ENCODE results near the gene LAMB4.

The LAMB4 gene

GRCh38 chr7:107995184-107996071 is 134.7 kb downstream of the LAMB4 start:
- DNase-seq (ENCODE audit: low read depth), result peak; percentile 96

DNA sequence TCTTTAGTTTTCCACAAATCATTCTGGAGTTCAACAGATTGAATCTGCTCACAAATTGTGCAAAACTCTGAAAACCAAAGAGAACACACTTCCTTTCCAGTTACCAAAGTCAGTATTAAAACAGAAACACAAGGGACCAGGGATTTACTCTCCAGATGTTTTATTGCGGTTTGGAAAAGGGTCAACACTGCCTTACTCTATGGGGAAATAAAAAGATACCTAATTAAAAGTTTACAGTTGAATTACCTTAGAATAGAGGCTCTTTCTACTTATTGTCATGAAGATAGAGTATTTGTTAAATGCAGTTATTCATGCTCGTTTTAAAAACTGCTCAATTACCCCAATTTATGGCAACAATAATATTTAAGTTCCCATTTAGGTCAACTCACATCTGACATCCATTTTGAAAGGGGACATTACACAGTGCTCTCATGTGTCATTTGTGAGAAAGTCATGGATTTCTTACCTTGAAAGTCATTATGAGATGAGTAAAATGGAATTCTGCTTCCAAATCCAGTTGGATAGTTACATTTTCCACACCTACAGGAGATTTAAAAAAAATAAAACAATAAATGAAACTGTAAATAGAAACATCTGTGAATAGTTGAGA is 135.6 kb downstream of the LAMB4 start:
- TF ChIP-seq, protein P1, sequence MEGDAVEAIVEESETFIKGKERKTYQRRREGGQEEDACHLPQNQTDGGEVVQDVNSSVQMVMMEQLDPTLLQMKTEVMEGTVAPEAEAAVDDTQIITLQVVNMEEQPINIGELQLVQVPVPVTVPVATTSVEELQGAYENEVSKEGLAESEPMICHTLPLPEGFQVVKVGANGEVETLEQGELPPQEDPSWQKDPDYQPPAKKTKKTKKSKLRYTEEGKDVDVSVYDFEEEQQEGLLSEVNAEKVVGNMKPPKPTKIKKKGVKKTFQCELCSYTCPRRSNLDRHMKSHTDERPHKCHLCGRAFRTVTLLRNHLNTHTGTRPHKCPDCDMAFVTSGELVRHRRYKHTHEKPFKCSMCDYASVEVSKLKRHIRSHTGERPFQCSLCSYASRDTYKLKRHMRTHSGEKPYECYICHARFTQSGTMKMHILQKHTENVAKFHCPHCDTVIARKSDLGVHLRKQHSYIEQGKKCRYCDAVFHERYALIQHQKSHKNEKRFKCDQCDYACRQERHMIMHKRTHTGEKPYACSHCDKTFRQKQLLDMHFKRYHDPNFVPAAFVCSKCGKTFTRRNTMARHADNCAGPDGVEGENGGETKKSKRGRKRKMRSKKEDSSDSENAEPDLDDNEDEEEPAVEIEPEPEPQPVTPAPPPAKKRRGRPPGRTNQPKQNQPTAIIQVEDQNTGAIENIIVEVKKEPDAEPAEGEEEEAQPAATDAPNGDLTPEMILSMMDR (conservative IDR thresholded peaks at IDR 0.05; ENCODE audit: low read depth, low read length), result no peak
- no peak overlapping the region for H3K4me3 ChIP-seq (ENCODE audit: low read depth, low read length)
- no peak for DNase-seq (ENCODE audit: low read depth)

More at GRCh38 chr7:107995184-107996071, 134.7 kb downstream of the LAMB4 start:
- H3K4me3 ChIP-seq (ENCODE audit: low read depth, low read length), result no peak overlapping the region
- TF ChIP-seq, protein P1 (conservative IDR thresholded peaks at IDR 0.05; ENCODE audit: low read depth, low read length), result peak; percentile 10

- DNase-seq (ENCODE audit: low read depth), result no peak
- H3K4me3 ChIP-seq (ENCODE audit: low read depth, low read length), result no peak overlapping the region
- TF ChIP-seq, protein P1 (conservative IDR thresholded peaks at IDR 0.05; ENCODE audit: low read depth, low read length), result no peak
Observed at GRCh38 chr7:107993891-107994291, 136.3 kb downstream of the LAMB4 start.

DNA sequence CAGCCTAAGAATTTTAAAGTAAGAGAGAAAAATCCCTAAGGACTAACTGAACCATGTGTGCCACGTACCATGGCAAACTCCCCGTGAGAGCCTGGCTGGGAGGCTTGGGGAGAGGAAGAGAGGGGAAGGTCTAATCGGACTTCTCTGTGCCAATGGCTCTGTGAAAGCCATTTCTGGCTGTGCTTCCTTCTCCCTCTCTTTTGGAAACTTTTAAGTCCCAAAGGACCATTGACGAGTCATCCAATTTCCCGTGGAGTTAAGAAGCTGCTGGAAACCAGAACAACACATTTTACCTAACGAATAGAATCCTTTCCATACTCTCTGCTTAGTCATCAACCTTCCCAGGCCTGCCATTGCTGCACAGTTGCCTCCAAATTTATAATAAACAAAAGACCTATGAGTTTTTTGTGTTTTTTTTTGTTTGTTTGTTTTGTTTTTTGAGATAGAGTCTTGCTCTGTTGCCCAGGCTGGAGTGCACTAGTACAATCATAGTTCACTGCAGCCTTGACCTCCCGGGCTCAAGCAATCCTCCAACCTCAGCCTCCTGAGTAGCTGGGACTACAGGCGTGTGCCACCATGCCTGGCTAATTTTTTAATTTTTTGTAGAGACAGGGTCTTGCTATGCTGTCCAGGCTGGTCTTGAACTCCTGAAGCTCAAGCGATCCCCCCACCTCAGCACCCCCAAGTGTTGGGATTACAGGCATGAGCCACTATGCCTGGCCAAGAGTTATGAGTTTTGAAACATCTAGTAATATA is 140.4 kb downstream of the LAMB4 start:
- TF ChIP-seq, protein P1 (conservative IDR thresholded peaks at IDR 0.05; ENCODE audit: low read depth, low read length), result no peak
- H3K4me3 ChIP-seq (ENCODE audit: low read depth, low read length), result no peak overlapping the region
- DNase-seq (ENCODE audit: low read depth), result peak; percentile 70

- peak; percentile 42 for DNase-seq (ENCODE audit: low read depth)
- TF ChIP-seq, protein P1 (conservative IDR thresholded peaks at IDR 0.05; ENCODE audit: low read depth, low read length), result peak; percentile 50
- no peak overlapping the region for H3K4me3 ChIP-seq (ENCODE audit: low read depth, low read length)
Observed at GRCh38 chr7:107982918-107983389, 147.2 kb downstream of the LAMB4 start.

DNA sequence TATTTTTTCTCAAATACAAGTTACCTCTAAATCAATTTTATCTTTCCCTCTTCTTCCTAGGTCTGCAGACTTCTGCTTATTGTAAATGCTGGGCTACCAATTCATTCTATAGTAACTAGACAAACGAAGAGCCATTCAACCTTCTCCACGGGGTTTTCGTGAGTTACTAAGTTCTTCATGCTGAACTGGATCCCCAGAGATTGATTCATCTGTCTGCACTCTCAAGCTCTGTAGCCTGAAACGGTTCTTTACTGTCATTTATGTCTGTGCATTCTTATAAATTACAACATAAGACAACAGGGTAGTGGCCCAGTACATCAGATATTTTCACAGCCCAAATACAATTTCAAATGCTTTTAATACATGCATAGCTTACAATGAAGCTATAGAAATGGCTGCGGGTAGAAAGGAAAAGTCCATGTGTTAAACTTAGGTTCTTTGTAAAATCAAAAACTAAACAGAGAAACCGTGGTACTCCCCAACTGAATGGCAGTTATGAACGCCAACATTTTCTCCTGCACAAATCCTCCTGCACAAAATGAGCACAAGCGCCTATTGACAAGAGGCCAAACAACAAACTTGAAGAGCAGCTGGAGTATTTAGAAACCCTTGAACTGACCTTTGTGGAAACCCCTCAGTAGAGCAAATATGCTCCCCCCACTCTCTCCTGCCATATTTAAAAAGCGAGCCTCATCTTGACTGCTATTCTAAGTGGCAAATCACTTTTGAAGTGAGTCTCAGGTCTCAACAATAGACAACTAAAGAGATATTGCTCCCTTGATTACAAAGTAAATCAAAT is 147.9 kb downstream of the LAMB4 start:
- H3K4me3 ChIP-seq (ENCODE audit: low read depth, low read length), result no peak overlapping the region
- no peak for DNase-seq (ENCODE audit: low read depth)
- TF ChIP-seq, protein P1 (conservative IDR thresholded peaks at IDR 0.05; ENCODE audit: low read depth, low read length), result no peak

Measured in choroid plexus epithelial cell (primary cell).